ENCODE data around the gene FRMPD4.

The FRMPD4 gene

GRCh38 chrX:12307961-12308360 is 169.7 kb downstream of the FRMPD4 start:
- no peak for DNase-seq

- no peak for DNase-seq
Measured at GRCh38 chrX:12308420-12308819, 170.1 kb downstream of the FRMPD4 start.

DNA sequence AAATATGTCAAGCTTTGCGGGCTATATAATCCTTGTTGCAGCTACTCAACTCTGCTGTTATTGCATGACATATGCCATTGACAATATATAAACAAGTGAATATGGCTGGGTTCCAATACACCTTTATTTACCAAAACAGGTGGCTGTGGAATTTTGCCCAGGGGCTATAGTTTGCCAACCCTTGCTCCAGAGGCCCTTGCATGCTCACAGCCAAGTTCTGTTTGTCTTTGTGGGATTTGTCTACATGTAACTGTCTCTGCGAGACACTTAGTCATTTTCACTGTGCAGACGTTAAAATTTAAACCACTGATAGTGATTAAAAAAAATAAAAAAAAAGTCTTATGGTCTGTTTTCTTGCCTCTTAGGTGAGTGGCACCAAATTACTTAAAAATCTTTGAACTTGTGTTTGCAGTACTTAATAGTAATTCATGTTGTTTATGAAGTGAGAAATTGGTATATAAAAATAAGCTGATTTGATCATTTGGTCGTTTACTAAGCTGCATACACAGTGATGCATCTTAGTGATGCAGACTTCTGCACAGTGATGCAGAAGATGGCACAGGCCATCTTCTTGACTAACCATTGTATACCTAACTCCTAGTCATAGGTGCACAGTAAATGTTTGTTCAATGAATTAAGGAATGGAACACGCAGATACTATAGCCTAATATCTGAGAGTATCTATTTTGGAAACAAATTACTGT is 170.9 kb downstream of the FRMPD4 start:
- no peak for DNase-seq

GRCh38 chrX:12309744-12310076 is 171.4 kb downstream of the FRMPD4 start:
- no peak for DNase-seq

DNA sequence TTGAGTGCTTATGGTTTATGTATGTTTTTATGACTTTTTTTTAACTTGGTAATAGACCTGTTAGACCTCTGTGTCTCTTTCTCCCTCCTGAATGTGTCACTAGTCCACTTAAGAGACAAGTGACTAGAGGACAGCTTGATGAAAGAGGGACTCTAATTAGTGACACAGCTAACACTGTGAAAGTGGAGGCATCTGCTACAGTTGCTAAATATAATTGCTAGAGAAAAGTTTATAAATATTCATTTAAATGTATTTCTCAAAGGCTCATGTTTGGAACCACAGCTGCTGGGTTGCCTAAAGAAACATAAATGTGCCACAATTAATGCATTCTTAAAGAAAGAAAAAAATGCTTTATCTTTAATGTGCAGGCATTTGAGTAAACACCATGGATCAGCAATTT is 176.4 kb downstream of the FRMPD4 start:
- DNase-seq, result no peak

DNA sequence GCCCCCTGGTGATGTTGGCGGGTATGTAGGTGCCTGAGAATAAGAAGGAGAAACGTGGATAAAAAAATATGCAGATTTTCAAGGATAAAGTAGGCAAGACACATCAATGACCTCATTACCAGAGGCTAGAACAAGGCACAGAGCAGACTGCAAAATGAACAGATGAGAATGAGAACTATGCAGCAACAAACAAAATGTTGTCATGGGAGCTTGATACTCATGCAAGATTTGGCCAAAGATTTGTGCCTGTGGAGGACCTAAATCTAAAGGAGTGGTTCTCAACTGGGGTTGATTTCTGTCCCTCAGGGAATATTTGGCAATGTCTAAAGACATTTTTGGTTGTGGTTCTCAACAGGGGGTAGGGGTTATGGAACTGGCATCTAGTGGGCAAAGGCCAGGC is 177.3 kb downstream of the FRMPD4 start:
- no peak for DNase-seq

GRCh38 chrX:12319003-12319519 is 180.8 kb downstream of the FRMPD4 start:
- no peak for DNase-seq

- no peak for DNase-seq
Measured at GRCh38 chrX:12319992-12320391, 181.7 kb downstream of the FRMPD4 start.

- DNase-seq, result no peak
Measured at GRCh38 chrX:12322031-12322430, 183.8 kb downstream of the FRMPD4 start.

- no peak for DNase-seq
Measured at GRCh38 chrX:12325171-12325570, 186.9 kb downstream of the FRMPD4 start.

DNA sequence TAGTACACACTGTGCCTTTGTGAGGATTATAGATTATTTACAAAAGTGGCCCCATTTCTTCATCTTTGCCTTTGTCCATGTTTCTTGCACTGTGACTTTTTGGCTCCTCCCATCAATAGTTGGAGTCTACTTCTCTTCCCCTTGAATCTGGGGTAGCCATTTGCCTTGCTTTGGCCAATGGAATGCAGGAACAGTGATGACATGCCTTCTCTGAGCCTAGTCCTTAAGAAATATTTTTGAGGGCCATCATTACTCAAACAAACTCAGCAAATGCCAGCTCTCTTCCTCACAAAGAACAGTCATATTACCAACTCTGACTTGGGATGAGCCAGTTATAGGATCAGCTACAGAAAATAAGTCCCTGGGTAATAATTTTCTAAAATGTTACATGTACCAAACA is 189.6 kb downstream of the FRMPD4 start:
- no peak for DNase-seq

DNA sequence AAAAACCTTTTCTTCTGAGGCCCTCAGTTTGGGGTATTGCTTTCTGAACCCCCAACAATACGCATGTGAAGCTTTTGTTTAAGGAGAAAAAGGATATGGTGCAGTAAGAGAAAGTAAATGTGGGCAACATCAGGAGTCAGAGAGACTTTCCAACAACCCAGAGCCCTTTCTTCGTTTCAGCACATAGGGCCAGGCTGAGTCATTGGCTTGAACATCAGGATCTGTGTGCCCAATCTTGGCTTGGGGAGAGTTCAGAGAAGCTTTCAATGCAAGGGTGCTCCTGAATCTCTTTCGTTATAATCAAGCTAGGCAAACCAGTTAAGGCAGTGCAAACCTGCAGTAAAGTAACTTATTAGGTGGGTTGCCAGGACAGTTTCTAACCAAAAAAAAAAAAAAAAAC is 191.2 kb downstream of the FRMPD4 start:
- no peak for DNase-seq

- no peak for DNase-seq
Measured at GRCh38 chrX:12330841-12331240, 192.6 kb downstream of the FRMPD4 start.

- no peak for DNase-seq
Measured at GRCh38 chrX:12332786-12333347, 194.6 kb downstream of the FRMPD4 start.

DNA sequence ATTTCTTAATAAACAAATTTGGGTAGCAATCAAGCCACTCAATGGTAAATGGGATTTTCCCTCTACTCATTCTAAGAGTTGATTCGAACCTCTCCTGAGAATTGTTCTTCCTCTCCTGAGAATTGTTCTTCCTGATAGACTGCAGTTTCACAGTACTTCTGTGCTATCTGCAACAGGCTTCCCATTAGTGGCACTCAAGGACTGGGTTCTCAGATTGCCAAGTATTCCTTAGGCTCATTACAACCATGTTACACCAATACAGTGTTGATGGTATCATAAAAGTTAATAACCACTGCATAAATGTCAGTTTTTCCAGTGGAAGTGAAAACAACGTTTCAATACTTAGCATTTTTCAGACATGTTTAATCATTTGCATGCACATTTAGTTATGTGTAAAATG is 201.6 kb downstream of the FRMPD4 start:
- DNase-seq, result no peak

GRCh38 chrX:12344954-12345353 is 206.7 kb downstream of the FRMPD4 start:
- DNase-seq, result no peak

DNA sequence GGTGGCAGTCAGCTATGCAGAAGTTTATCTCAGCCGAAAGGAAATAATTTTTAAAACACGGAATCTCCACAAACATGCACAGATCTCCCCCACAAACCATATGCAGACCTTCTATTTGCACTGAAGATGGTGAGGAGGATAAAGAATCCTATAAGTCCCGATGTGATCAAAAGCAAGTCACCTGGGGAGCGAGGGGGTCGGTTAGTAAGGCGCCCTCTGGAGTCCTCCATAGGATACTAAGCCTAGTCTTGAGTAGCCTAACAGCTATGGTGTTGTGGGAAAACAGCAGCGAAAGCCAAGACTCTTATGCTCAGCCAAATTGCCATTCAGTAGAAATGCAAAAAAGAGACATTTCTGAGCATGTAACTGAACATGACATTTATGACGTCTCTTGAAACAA is 210.9 kb downstream of the FRMPD4 start:
- no peak for DNase-seq

GRCh38 chrX:12352922-12353321 is 214.6 kb downstream of the FRMPD4 start:
- DNase-seq, result no peak

DNA sequence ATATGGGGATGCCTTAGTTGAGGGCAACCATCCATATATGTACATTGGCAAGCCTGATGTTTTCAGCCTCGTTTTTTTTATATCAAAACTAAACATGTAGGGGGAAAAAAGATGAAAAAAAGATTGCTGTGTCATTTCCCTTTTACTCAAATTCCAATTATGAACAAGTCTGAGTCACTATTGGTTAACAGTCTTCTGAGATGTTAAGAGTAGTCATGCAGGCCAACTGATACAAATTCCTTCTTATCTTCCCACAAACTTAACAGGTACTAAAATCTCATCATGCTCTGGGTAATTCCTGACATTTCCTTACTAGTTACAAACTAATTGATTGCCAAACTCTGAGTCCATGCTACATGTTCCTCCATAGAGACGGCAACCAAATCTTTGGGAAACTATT is 222.1 kb downstream of the FRMPD4 start:
- DNase-seq, result no peak

GRCh38 chrX:12360986-12361598 is 222.8 kb downstream of the FRMPD4 start:
- no peak for DNase-seq

DNA sequence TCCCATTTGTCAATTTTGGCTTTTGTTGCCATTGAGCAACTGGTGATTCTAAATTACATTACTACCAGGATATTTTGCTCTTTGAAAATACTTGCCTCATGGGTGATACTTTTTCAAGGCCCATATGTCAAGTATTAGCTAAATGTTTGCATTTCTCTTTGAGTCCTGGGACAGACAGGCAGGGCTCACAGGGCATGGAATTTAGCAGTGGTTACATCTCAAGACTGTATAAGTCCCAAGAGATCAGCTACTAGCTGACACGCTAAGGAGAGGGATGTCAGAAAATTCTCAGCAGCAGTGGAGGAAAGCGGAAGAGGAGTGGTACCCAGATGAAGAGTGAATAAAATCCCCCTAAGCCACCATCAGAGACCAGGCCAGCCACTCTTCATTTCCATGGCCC is 224.9 kb downstream of the FRMPD4 start:
- DNase-seq, result no peak

DNA sequence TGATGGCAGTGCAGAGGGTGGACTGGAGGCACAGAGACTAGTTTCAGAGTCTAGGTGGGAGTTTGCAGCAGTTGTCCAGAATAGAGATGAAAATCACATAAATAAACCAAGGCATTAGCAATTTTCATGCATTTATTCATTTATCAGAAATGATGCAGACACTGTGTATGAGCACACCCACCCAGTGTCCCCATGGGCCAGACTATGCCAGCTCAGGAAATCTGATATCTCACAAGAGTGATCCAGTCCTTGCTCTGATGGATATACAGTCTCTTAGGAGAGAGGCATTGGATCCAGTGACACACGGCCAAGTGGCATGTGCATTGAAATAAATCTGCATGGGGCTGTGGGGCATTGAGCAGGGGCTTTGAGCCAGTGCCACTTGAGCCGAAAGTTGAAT is 228.2 kb downstream of the FRMPD4 start:
- DNase-seq, result no peak

GRCh38 chrX:12367254-12367653 is 229.0 kb downstream of the FRMPD4 start:
- no peak for DNase-seq

GRCh38 chrX:12370497-12370986 is 232.3 kb downstream of the FRMPD4 start:
- DNase-seq, result no peak

Data from activated gamma-delta T cell treated with Interleukin-2 at 50 U/mL for 16 hours (primary cell).